ENCODE data around the gene CNNM1.

DNA sequence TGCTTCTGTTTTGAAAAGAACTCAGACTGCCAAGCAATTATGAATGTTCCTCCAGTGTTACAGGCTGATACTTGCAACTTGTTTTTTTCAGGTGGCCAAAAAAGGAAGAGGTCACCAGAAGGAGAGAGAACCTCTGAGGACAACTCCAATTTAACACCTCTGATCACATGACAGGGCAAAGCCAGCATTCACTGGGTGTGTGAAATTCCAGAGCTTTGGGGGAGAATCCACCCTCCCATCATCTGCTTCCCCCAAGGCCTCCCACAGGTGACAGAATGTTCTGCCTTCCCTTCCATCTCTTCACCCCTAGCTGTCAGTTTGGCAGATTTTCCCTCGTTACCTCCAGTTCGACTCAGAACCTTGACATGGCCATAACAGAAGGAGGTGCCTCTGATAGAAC lies 62.2 kb downstream of the CNNM1 start:
- TF ChIP-seq, protein P1, sequence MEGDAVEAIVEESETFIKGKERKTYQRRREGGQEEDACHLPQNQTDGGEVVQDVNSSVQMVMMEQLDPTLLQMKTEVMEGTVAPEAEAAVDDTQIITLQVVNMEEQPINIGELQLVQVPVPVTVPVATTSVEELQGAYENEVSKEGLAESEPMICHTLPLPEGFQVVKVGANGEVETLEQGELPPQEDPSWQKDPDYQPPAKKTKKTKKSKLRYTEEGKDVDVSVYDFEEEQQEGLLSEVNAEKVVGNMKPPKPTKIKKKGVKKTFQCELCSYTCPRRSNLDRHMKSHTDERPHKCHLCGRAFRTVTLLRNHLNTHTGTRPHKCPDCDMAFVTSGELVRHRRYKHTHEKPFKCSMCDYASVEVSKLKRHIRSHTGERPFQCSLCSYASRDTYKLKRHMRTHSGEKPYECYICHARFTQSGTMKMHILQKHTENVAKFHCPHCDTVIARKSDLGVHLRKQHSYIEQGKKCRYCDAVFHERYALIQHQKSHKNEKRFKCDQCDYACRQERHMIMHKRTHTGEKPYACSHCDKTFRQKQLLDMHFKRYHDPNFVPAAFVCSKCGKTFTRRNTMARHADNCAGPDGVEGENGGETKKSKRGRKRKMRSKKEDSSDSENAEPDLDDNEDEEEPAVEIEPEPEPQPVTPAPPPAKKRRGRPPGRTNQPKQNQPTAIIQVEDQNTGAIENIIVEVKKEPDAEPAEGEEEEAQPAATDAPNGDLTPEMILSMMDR (IDR thresholded peaks at IDR 0.05; ENCODE audit: low read depth, low read length, poor library complexity, severe bottlenecking): no peak
- no peak for TF ChIP-seq EZH2phosphoT487 (IDR thresholded peaks at IDR 0.05; ENCODE audit: borderline replicate concordance, low read length)
